D341Med (cell line): ENCODE results near the gene WDTC1.

ENCODE experiments used
- DNase-seq: peaks from one replicate; pipeline ENCODE4 v3.0.0; 2012; ENCODE audit warnings: low spot score

WDTC1 gene

DNA sequence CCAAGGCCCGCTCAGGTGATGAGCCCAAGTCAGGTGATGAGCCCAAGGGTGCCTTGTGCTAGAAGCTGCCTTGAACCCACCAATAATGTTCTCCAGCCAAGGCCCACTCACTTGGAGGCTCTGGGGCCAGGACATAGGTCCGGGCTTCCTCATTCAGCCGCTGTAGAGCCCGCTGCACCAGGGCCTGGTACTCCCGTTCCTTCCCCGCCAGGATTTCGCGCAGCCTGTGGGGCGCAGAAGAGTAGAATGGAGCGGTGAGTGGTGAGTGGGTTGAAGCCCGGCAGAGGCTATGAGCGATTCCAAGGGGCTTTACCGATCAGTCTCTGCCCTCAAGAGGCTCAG is 121.8 kb downstream of the WDTC1 start:
- no peak for DNase-seq

DNA sequence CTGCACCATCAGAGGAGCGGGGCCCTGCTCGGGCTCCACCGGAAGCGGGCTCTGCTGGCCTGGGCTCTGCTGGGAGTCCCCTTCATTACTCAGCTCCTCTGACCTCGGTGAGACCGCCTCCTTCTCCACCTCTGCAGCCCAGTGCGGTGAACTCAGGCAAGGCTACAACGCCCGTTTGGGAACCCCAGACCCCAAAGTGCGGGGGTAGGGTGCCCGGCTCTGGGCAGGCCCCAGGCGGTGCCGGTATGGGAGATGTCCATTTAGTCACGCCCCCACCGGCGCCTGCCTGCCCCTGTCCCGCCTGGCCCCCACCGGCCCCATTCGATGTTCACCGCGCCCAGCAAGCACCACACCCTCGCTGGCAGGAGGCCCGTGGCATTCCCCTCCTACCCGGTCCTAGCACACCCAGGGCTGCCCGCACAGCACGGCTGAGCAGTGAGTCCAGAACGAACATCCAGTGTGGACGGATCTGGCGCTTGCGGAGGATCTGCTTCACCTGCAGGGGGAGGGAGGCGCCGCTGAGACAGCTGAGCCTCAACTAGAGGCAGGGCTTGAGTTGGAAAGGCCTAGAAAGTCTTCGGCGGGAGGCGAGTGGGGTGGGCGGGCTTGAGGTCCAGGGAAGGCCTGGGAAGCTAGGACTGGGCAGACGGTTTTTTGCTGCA is 122.3 kb downstream of the WDTC1 start:
- no peak for DNase-seq

DNA sequence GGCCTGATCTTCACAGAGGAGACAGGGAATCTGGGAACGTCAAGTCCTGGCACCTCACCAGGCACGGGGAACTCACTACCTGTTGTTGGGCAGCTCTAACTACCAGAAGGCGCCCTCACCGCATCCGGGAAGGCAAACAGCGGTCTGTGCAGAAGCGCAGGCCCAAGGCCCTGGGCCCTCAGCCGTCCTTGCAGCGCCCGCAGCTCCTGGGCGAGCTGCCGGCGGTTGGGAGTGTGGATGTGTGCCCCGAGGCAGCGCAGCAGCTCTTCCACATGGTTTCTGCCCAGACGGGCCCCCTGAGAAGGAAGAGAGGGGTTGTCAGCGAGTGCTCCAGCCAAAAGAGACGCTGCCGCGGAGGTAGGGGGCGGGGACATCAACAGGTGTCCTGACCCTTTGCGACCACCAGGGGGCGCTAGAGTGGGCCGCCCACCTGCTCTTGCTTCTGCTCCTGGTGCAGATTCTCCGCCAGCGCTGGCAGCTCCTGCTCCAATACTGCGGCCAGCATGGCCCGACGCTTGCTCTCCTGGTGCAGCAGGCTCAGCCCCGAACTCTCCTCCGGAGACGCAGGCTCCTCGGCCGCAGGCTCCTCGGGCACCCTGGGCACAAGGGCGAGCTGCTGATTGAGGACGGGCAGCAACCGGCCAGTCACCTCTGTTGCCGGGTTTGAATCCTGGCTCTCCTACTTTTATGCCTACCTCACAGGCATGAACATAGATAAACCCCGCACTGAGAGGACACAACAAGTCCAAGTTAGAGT is 123.0 kb downstream of the WDTC1 start:
- peak; percentile 91 for DNase-seq
